Measurements from ENCODE around the gene LHFPL3.

DNA sequence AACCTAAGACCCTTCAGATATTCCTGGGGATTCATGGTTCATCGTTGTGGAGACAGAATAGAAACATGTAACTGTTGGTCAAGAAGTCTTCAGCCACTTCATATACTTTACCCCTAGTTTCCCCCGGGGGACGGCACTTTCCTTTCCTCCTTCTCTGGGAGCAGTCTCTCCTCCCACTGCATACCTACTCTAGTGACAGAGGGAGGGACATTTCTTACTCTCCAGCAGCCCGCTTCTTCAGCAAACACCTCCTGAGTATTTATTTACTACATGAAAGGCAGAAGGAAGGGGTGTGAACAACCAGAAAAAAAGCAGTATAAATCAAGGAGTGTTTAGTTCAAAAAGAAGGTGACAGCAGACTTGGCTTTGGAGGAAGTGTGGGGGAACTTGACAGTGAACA lies 69.0 kb downstream of the LHFPL3 start:
- TF ChIP-seq CTCF (conservative IDR thresholded peaks at IDR 0.05 in 1 of 2, IDR thresholded peaks at IDR 0.05 in 1 of 2; ENCODE audit: low read depth in 1 of 2, low read length in 2 of 2) (no peak), EZH2 (IDR thresholded peaks at IDR 0.05; ENCODE audit: low read length, missing control alignments) (no peak)

All from fibroblast of lung (primary cell).